NCI-H1436 treated with DMSO at 0.1 percent for 48 hours (cell line): ENCODE measurements around the gene SUPT3H.
A peak's percentile ranks its signal among the peaks of the same experiment; 100 is the strongest.
"Not testable (repeated sequence)": the region's sequence is repeated elsewhere in the genome, so short reads cannot be mapped to it uniquely, and the experiment has no call there.

Experiments
- DNase-seq: peaks from one replicate; lab custom pipeline; 2025; lab: John Stamatoyannopoulos, UW

SUPT3H gene

GRCh38 chr6:44951253-44951747 lies 426.4 kb downstream of the SUPT3H start:
- no peak for DNase-seq

- no peak for DNase-seq
Measured at GRCh38 chr6:44949596-44950201, 428.0 kb downstream of the SUPT3H start.

GRCh38 chr6:44943541-44943940 lies 434.2 kb downstream of the SUPT3H start:
- DNase-seq, result no peak

- DNase-seq, result no peak
Measured at GRCh38 chr6:44942798-44943197, 434.9 kb downstream of the SUPT3H start.

- DNase-seq, result no peak
Measured at GRCh38 chr6:44942201-44942600, 435.5 kb downstream of the SUPT3H start.

GRCh38 chr6:44940367-44940766 lies 437.4 kb downstream of the SUPT3H start:
- DNase-seq, result no peak

- DNase-seq, result no peak
Measured at GRCh38 chr6:44935693-44936300, 441.9 kb downstream of the SUPT3H start.

- DNase-seq, result no peak
Measured at GRCh38 chr6:44933108-44933507, 444.6 kb downstream of the SUPT3H start.

- no peak for DNase-seq
Measured at GRCh38 chr6:44932651-44933091, 445.1 kb downstream of the SUPT3H start.

GRCh38 chr6:44931385-44931784 lies 446.3 kb downstream of the SUPT3H start:
- DNase-seq, result no peak

GRCh38 chr6:44926556-44926955 lies 451.2 kb downstream of the SUPT3H start:
- DNase-seq, result no peak

GRCh38 chr6:44925100-44925739 lies 452.5 kb downstream of the SUPT3H start:
- peak; percentile 56 for DNase-seq

GRCh38 chr6:44923444-44923843 lies 454.3 kb downstream of the SUPT3H start:
- no peak for DNase-seq

- DNase-seq, result no peak
Measured at GRCh38 chr6:44921798-44922197, 455.9 kb downstream of the SUPT3H start.

GRCh38 chr6:44920952-44921491 lies 456.7 kb downstream of the SUPT3H start:
- DNase-seq, result no peak

- DNase-seq, result no peak
Measured at GRCh38 chr6:44918671-44919296, 458.9 kb downstream of the SUPT3H start.

- DNase-seq, result no peak
Measured at GRCh38 chr6:44917430-44917829, 460.3 kb downstream of the SUPT3H start.

- no peak for DNase-seq
Measured at GRCh38 chr6:44915111-44915510, 462.6 kb downstream of the SUPT3H start.

GRCh38 chr6:44914141-44914540 lies 463.6 kb downstream of the SUPT3H start:
- DNase-seq, result no peak

GRCh38 chr6:44906761-44907160 lies 471.0 kb downstream of the SUPT3H start:
- no peak for DNase-seq

- not testable (repeated sequence) for DNase-seq
Measured at GRCh38 chr6:44900358-44900757, 477.4 kb downstream of the SUPT3H start.

- no peak for DNase-seq
Measured at GRCh38 chr6:44898296-44898930, 479.3 kb downstream of the SUPT3H start.
